AG10803 (cell line): Measurements from ENCODE around the gene MSI2.

Experiments used
- DNase-seq: peaks from one replicate; pipeline ENCODE4 v3.0.0; 2010; ENCODE audit warnings: low read depth
- H3K4me3 ChIP-seq: 2 replicates; pipeline ENCODE4 v1.5.1; 2011; ENCODE audit warnings: mild to moderate bottlenecking, low read length, control low read depth
- TF ChIP-seq, protein P1 (sequence below): conservative IDR thresholded peaks from 2 replicates; pipeline ENCODE4 v1.5.1; 2011; ENCODE audit warnings: mild to moderate bottlenecking, low read length, control low read depth, inconsistent platforms

Gene MSI2

DNA sequence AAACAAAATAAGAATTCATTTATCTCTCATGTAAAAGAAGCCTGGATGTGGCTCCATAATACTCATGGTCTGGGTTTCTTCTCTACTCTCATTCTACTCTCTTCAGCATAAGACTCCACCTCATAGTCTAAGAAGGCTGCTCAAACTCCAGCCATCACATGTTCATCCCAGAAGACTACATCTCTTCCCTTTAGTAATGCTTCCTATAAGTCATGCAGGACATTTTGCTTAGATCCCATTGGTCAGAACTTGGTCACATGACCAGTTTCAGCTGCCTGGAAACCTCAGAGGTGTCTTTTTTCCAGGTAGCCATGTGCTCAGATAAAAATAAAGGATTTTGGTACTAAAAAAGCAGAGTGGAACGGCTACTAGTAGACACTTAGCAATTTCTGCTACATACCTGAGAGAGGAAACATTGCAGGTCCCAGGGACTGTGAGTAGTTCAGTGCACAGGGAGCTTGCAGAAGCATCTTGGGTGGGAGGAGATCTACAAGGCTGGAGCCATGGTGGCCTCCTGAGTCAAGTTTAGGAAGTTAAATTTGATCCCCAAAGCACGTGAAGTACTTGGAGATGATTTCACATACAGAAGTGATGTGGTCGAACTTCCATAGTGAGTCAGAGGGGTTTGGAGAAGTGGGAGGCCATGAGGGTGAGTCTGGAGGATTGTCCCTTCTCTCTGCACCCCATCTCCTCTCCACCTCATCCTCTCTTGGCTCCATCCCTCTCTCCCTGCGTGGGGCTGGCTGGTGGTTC, 378.6 kb downstream of the MSI2 start:
- H3K4me3 ChIP-seq: no peak overlapping the region
- TF ChIP-seq, protein P1, sequence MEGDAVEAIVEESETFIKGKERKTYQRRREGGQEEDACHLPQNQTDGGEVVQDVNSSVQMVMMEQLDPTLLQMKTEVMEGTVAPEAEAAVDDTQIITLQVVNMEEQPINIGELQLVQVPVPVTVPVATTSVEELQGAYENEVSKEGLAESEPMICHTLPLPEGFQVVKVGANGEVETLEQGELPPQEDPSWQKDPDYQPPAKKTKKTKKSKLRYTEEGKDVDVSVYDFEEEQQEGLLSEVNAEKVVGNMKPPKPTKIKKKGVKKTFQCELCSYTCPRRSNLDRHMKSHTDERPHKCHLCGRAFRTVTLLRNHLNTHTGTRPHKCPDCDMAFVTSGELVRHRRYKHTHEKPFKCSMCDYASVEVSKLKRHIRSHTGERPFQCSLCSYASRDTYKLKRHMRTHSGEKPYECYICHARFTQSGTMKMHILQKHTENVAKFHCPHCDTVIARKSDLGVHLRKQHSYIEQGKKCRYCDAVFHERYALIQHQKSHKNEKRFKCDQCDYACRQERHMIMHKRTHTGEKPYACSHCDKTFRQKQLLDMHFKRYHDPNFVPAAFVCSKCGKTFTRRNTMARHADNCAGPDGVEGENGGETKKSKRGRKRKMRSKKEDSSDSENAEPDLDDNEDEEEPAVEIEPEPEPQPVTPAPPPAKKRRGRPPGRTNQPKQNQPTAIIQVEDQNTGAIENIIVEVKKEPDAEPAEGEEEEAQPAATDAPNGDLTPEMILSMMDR: no peak
- DNase-seq: peak; percentile 8

DNA sequence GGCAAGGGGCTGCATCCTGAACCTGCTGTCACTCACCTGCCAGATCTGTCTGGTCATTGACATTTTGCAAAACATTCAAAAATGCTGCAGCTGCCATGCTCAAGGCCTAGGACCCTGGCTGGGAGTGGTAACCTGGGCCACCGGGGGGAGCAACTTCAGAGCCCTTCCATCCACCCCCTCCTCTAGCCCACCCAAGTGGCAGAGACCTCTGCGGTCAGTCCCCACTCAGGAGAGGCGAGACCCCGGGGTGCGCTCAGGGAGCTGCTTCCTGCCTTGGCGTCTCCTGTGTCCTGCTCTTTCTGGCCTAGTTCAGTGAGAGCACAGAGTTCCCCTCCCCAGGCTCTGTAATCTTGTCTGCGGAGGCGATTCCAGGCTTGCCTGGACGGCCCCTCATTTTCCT, 380.0 kb downstream of the MSI2 start:
- TF ChIP-seq, protein P1: no peak
- no peak overlapping the region for H3K4me3 ChIP-seq
- DNase-seq: no peak

DNA sequence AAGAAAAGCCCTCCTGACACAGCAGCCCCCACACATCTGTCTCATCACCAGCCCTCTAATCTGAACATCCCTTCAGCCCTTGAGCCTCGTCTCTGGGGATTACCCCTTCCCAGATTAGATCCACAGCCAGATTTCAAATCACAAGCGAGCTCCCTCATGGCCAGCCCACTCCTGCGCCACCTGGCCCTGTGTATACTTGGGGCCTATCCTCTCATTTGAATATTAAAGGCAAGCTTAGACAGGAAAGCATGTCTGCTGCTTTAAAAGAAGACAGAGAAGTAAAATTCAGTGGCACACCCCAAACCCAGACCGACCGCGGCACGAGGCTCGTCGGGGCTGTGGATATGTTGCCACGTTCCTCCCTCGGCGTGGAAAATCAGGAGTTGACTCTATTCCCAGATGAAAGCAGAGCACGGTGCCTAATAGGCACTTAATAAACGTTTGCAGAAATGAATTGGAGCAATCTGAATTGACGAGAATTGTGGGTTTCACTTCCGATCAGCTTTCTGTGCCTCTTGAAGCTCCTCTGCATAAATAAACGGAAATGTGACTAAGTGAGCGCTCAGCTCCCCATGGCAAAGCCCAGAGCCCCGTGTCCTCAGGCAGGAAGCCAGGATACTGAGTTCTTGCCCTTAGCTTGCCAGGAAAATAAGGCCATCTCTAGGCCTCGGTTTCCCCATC, 380.8 kb downstream of the MSI2 start:
- TF ChIP-seq, protein P1: no peak
- no peak overlapping the region for H3K4me3 ChIP-seq
- no peak for DNase-seq

GRCh38 chr17:57637666-57638010, 381.3 kb downstream of the MSI2 start:
- TF ChIP-seq, protein P1: no peak
- H3K4me3 ChIP-seq: no peak overlapping the region
- no peak for DNase-seq

GRCh38 chr17:57638284-57638683, 382.0 kb downstream of the MSI2 start:
- H3K4me3 ChIP-seq: no peak overlapping the region
- TF ChIP-seq, protein P1: no peak
- DNase-seq: no peak

DNA sequence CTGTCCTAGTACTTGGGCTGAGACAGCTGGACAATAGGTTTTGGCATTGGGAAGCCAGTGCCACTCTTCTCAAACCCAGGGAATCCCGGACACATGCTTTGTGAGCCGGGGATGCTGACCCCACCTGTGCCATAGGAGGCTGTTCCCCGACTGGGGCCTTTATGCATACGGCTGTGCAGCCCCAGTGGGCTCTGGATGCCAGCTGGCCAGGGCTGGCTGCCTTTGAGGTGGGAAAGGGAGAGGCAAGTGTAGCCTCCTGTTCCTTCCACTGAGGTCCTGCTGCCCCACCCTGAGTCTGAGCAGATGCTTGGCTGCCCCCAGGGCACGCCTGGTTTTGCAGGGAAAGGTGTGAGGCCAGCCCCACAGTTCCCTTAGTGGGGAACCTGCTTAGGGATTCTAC, 383.1 kb downstream of the MSI2 start:
- TF ChIP-seq, protein P1: no peak
- H3K4me3 ChIP-seq: no peak overlapping the region
- no peak for DNase-seq

DNA sequence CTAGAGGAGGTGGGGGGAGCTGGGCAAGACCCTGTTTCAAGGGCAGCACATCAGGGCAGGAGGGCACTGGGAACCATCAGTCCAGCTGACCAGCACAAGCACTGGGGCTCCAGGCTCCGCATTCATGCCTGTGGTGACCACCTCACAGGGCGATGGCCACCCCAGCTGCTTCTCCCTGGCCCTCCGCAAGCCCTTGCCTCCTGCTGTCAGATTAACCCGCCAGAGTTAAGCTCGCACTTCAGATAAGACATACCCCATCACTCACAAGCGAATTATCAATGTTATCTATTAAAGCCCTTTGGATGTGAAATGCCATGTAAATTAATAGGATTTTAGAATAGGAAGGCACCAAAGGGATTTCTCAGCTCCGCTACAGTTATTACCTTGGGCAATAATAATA, 383.8 kb downstream of the MSI2 start:
- no peak overlapping the region for H3K4me3 ChIP-seq
- TF ChIP-seq, protein P1: no peak
- DNase-seq: no peak
